Measurements from ENCODE around the gene UBE2G2. TPM values are rescaled to one million over a fixed set of nuclear protein-coding genes. Genes with fewer than 3 reads are reported as not detected.

Gene UBE2G2
- total and polyA plus RNA-seq, 8 donors, result 75.0 to 157 (median 131) TPM

- Histone ChIP-seq H3K9me3 (no peaks in the 10 kb centered on the region), H3K36me3 (peaks cover 0 to 50% of the 10 kb centered on the region in 2 donors), H3K4me1 (no peaks in the 10 kb centered on the region), H3K27me3 (no peaks in the 10 kb centered on the region), H3K4me3 (no peak overlapping the region), H3K27ac (no peak overlapping the region)
- DNase-seq, result no peak
- TF ChIP-seq CTCF (IDR thresholded peaks at IDR 0.05), result no peak
- intact Hi-C loops (cut with DNase I), result no loop called here
- no peak for ATAC-seq
These were observed 33.5 kb downstream of the UBE2G2 start for GRCh38 chr21:44767834-44768831.

- ATAC-seq (no peak), DNase-seq (no peak)
- no peak for TF ChIP-seq CTCF (IDR thresholded peaks at IDR 0.05)
- H3K27me3 ChIP-seq, result no peaks in the 10 kb centered on the region
- no peaks in the 10 kb centered on the region for H3K4me1 ChIP-seq
- peaks cover 0 to 38% of the 10 kb centered on the region in 2 donors for H3K36me3 ChIP-seq
- intact Hi-C loops (cut with DNase I), result no loop called here
- no peaks in the 10 kb centered on the region for H3K9me3 ChIP-seq
- H3K27ac ChIP-seq, result no peak overlapping the region
- no peak overlapping the region for H3K4me3 ChIP-seq
These were observed 34.7 kb downstream of the UBE2G2 start for GRCh38 chr21:44766818-44767354.

DNA sequence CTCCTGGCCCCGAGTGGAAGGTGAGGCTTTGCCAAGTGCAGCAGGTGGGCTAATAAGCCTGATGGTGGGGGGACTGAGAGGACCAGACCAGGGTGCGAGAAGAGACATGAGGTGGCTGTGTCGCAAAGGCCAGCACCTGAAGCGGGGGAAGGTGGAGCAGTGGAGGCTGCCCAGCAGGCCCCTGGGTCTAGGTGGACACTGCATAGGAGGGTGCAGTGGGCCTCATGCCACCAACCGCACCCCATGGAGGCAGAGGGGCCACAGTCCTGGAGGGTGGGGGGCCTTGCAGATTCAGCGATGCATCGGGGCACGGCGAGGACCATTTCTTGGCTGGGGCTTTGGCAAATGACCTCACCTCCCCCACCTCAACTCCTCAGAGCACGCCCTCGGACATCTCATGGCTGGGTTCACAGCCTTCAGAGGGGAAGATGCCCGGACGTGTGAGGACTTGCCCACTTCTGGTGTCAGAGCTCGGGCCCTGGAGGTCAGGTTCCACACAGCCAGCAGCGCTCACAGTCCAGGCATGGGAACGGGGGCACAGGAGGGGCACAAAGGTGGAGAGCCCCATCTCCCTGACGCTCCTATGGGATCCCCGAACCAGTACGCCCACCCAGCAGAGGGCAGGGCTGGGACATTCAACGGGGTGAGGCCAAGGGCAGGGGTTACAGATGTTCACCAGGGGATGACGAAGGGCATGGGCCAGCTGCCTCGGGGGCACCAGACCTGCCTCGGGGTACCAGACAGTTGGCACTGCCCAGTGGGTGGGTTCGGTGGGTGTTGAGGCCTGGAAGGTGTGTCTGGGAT is 35.4 kb downstream of the UBE2G2 start:
- Histone ChIP-seq H3K9me3 (no peaks in the 10 kb centered on the region), H3K4me3 (no peak overlapping the region), H3K27me3 (no peaks in the 10 kb centered on the region), H3K4me1 (no peaks in the 10 kb centered on the region), H3K27ac (no peak overlapping the region), H3K36me3 (peaks cover 0 to 31% of the 10 kb centered on the region in 2 donors)
- intact Hi-C loops (cut with DNase I), result no loop called here
- DNase-seq, result peak in 1 of 4 donors; percentile 61
- no peak for ATAC-seq
- TF ChIP-seq CTCF (IDR thresholded peaks at IDR 0.05), result no peak

- ATAC-seq (no peak), DNase-seq (no peak)
- intact Hi-C loops (cut with DNase I), result no loop called here
- Histone ChIP-seq H3K36me3 (peaks cover 0 to 23% of the 10 kb centered on the region in 2 donors), H3K4me3 (no peak overlapping the region), H3K4me1 (no peaks in the 10 kb centered on the region), H3K9me3 (no peaks in the 10 kb centered on the region), H3K27ac (no peak overlapping the region), H3K27me3 (no peaks in the 10 kb centered on the region)
- no peak for TF ChIP-seq CTCF (IDR thresholded peaks at IDR 0.05)
These were observed 36.2 kb downstream of the UBE2G2 start for GRCh38 chr21:44765231-44766013.
